ENCODE data around the gene DLGAP3.

GRCh38 chr1:34896612-34897011, 32.8 kb downstream of the DLGAP3 start:
- TF ChIP-seq, protein P1, sequence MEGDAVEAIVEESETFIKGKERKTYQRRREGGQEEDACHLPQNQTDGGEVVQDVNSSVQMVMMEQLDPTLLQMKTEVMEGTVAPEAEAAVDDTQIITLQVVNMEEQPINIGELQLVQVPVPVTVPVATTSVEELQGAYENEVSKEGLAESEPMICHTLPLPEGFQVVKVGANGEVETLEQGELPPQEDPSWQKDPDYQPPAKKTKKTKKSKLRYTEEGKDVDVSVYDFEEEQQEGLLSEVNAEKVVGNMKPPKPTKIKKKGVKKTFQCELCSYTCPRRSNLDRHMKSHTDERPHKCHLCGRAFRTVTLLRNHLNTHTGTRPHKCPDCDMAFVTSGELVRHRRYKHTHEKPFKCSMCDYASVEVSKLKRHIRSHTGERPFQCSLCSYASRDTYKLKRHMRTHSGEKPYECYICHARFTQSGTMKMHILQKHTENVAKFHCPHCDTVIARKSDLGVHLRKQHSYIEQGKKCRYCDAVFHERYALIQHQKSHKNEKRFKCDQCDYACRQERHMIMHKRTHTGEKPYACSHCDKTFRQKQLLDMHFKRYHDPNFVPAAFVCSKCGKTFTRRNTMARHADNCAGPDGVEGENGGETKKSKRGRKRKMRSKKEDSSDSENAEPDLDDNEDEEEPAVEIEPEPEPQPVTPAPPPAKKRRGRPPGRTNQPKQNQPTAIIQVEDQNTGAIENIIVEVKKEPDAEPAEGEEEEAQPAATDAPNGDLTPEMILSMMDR (IDR thresholded peaks at IDR 0.05 in 4 of 5, conservative IDR thresholded peaks at IDR 0.05 in 1 of 5), result no peak
- TF ChIP-seq POLR2A (IDR thresholded peaks at IDR 0.05), result no peak
